Loucy (cell line): ENCODE results near the gene COX19.

ENCODE experiments used
- H2AFZ ChIP-seq: fragments of 200-600 bp; sonication (generic); 2 replicates; pipeline ENCODE4 v1.6.0; 2016; ENCODE audit warnings: antibody characterized with exemption, mild to moderate bottlenecking, low read length, moderate library complexity
- H3F3A ChIP-seq: fragments of 200-600 bp; 2 replicates; pipeline ENCODE4 v1.6.0; 2016; ENCODE audit warnings: antibody characterized with exemption, low read depth, mild to moderate bottlenecking
- H3K27me3 ChIP-seq: fragments of 200-600 bp; sonication (generic); 2 replicates; pipeline ENCODE4 v1.6.1; 2014; ENCODE audit warnings: low read length, mild to moderate bottlenecking; ENCODE audit not compliant: insufficient read depth, poor library complexity, severe bottlenecking
- H3K36me3 ChIP-seq: fragments of 200-600 bp; sonication (generic); 2 replicates; pipeline ENCODE4 v1.6.1; 2016; ENCODE audit warnings: low read length; ENCODE audit not compliant: insufficient read depth
- H3K4me1 ChIP-seq: fragments of 200-600 bp; sonication (generic); 2 replicates; pipeline ENCODE4 v1.5.1; 2014; ENCODE audit warnings: low read length, mild to moderate bottlenecking; ENCODE audit not compliant: insufficient read depth, poor library complexity, severe bottlenecking
- H3K4me2 ChIP-seq: fragments of 200-600 bp; sonication (generic); 2 replicates; pipeline ENCODE4 v1.6.0; 2014; ENCODE audit warnings: antibody characterized with exemption, low read length, low read depth, mild to moderate bottlenecking; ENCODE audit not compliant: poor library complexity, severe bottlenecking
- H3K4me3 ChIP-seq: fragments of 200-600 bp; sonication (generic); 2 replicates; pipeline ENCODE4 v1.5.1; 2014; ENCODE audit warnings: low read length, mild to moderate bottlenecking, mixed read lengths; ENCODE audit not compliant: poor library complexity, severe bottlenecking
- H3K79me2 ChIP-seq: fragments of 200-600 bp; sonication (generic); 2 replicates; pipeline ENCODE4 v1.6.1; 2014; ENCODE audit warnings: low read length; ENCODE audit not compliant: insufficient read depth
- H3K9ac ChIP-seq: fragments of 200-600 bp; sonication (generic); 2 replicates; pipeline ENCODE4 v1.6.0; 2014; ENCODE audit warnings: mild to moderate bottlenecking, low read depth, low read length, moderate library complexity; ENCODE audit not compliant: poor library complexity, severe bottlenecking
- H3K9me2 ChIP-seq: fragments of 200-600 bp; sonication (generic); replicated peaks from 2 replicates; pipeline ENCODE4 v1.6.1; 2016; ENCODE audit warnings: low read depth, low read length, mixed read lengths
- H3K9me3 ChIP-seq: fragments of 200-600 bp; sonication (generic); 2 replicates; pipeline ENCODE4 v1.6.1; 2014; ENCODE audit warnings: mild to moderate bottlenecking, antibody characterized with exemption, low read length, low read depth; ENCODE audit not compliant: insufficient read depth
- H4K20me1 ChIP-seq: fragments of 200-600 bp; sonication (generic); 2 replicates; pipeline ENCODE4 v1.6.0; 2014; ENCODE audit warnings: antibody characterized with exemption, low read length, mild to moderate bottlenecking; ENCODE audit not compliant: insufficient read depth, poor library complexity, severe bottlenecking
- CTCF ChIP-seq: fragments of 200-600 bp; sonication (generic); conservative IDR thresholded peaks from 2 replicates; pipeline ENCODE4 v1.5.1; 2014; ENCODE audit warnings: mild to moderate bottlenecking, antibody characterized with exemption, low read length
- EZH2phosphoT487 ChIP-seq: fragments of 200-600 bp; IDR thresholded peaks from 2 replicates; pipeline ENCODE4 v1.6.1; 2018; ENCODE audit warnings: antibody characterized with exemption, mild to moderate bottlenecking, moderate library complexity, borderline replicate concordance

The COX19 gene

GRCh38 chr7:1015196-1016121 lies 40.1 kb upstream of the COX19 start:
- peaks cover 15% of the 10 kb centered on the region; the same call in 1 of the 2 replicates for H3K79me2 ChIP-seq

GRCh38 chr7:1014681-1015080 lies 39.3 kb upstream of the COX19 start:
- H3K9me3 ChIP-seq: no peaks in the 10 kb centered on the region
- H4K20me1 ChIP-seq: no peaks in the 10 kb centered on the region
- no peaks in the 10 kb centered on the region for H3F3A ChIP-seq
- H3K27me3 ChIP-seq: no peaks in the 10 kb centered on the region
- TF ChIP-seq CTCF (no peak), EZH2phosphoT487 (no peak)
- 0 out of 2 replicates have a peak, but pooled peaks cover 1% of the 10 kb centered on the region for H3K36me3 ChIP-seq
- no peaks in the 10 kb centered on the region for H3K4me1 ChIP-seq
- H3K79me2 ChIP-seq: peaks cover 10% of the 10 kb centered on the region; the same call in 1 of the 2 replicates
- no peak overlapping the region for H3K9ac ChIP-seq
- H3K4me2 ChIP-seq: no peak overlapping the region
- no peak overlapping the region for H3K4me3 ChIP-seq
- H3K9me2 ChIP-seq: no peaks in the 10 kb centered on the region
- H2AFZ ChIP-seq: no peak overlapping the region

More at GRCh38 chr7:1015196-1016121, 40.1 kb upstream of the COX19 start:
- H3K4me1 ChIP-seq: peaks cover 1% of the 10 kb centered on the region
- no peaks in the 10 kb centered on the region for H3K9me2 ChIP-seq
- no peak overlapping the region for H3K4me2 ChIP-seq
- H2AFZ ChIP-seq: no peak overlapping the region
- H3F3A ChIP-seq: no peaks in the 10 kb centered on the region
- no peaks in the 10 kb centered on the region for H3K36me3 ChIP-seq
- no peaks in the 10 kb centered on the region for H3K27me3 ChIP-seq
- TF ChIP-seq CTCF (no peak), EZH2phosphoT487 (no peak)
- no peak overlapping the region for H3K4me3 ChIP-seq
- H4K20me1 ChIP-seq: no peaks in the 10 kb centered on the region
- no peaks in the 10 kb centered on the region for H3K9me3 ChIP-seq
- H3K9ac ChIP-seq: no peak overlapping the region

- Histone ChIP-seq H3K79me2 (peaks cover 10% of the 10 kb centered on the region; the same call in 1 of the 2 replicates), H3K9me2 (no peaks in the 10 kb centered on the region), H3K4me3 (no peak overlapping the region), H4K20me1 (no peaks in the 10 kb centered on the region), H3K4me2 (no peak overlapping the region), H3K9ac (no peak overlapping the region), H3K9me3 (no peaks in the 10 kb centered on the region), H3K36me3 (peaks cover 9% of the 10 kb centered on the region; the same call in 1 of the 2 replicates), H3K27me3 (no peaks in the 10 kb centered on the region), H2AFZ (no peak overlapping the region), H3K4me1 (no peaks in the 10 kb centered on the region), H3F3A (no peaks in the 10 kb centered on the region)
- TF ChIP-seq CTCF (no peak), EZH2phosphoT487 (no peak)
These were observed 38.2 kb upstream of the COX19 start for GRCh38 chr7:1013581-1013980.
